DMS79 treated with DMSO at 0.1 percent for 48 hours (cell line): ENCODE data around the gene HOMER3.
"Not testable (repeated sequence)": the region's sequence is repeated elsewhere in the genome, so short reads cannot be mapped to it uniquely, and the experiment has no call there.

Experiments used
- DNase-seq: peaks from one replicate; lab custom pipeline; 2025; lab: John Stamatoyannopoulos, UW

The HOMER3 gene

GRCh38 chr19:18924684-18925213, 16.3 kb downstream of the HOMER3 start:
- DNase-seq = no peak

GRCh38 chr19:18922228-18922985, 18.6 kb downstream of the HOMER3 start:
- no peak for DNase-seq

- no peak for DNase-seq
Observed at GRCh38 chr19:18921593-18921992, 19.4 kb downstream of the HOMER3 start.

GRCh38 chr19:18920400-18920799, 20.6 kb downstream of the HOMER3 start:
- DNase-seq = no peak

- no peak for DNase-seq
Observed at GRCh38 chr19:18919900-18920214, 21.2 kb downstream of the HOMER3 start.

GRCh38 chr19:18919086-18919899, 21.7 kb downstream of the HOMER3 start, which contains the start of the genes COPE and DDX49:
Gene COPE (minus strand): TSS chr19:18919387. CDS start chr19:18919348, 39 bp downstream.
Gene DDX49 (plus strand): TSS chr19:18919715. CDS start chr19:18919742, 27 bp downstream.
- peak; percentile 99 for DNase-seq

- not testable (repeated sequence) for DNase-seq
Observed at GRCh38 chr19:18917593-18917992, 23.4 kb downstream of the HOMER3 start.

- DNase-seq = peak; percentile 3
Observed at GRCh38 chr19:18915639-18916038, 25.4 kb downstream of the HOMER3 start.

GRCh38 chr19:18913466-18913865, 27.6 kb downstream of the HOMER3 start:
- no peak for DNase-seq

GRCh38 chr19:18912933-18913332, 28.1 kb downstream of the HOMER3 start:
- DNase-seq = no peak

- DNase-seq = no peak
Observed at GRCh38 chr19:18910801-18911436, 30.1 kb downstream of the HOMER3 start.

- no peak for DNase-seq
Observed at GRCh38 chr19:18910010-18910409, 31.0 kb downstream of the HOMER3 start.

- DNase-seq = no peak
Observed at GRCh38 chr19:18908917-18909619, 31.9 kb downstream of the HOMER3 start.

GRCh38 chr19:18906605-18907519, 34.2 kb downstream of the HOMER3 start:
- no peak for DNase-seq

GRCh38 chr19:18905513-18906236, 35.3 kb downstream of the HOMER3 start:
- DNase-seq = no peak

- DNase-seq = no peak
Observed at GRCh38 chr19:18905058-18905456, 36.0 kb downstream of the HOMER3 start.

- DNase-seq = no peak
Observed at GRCh38 chr19:18904334-18905057, 36.5 kb downstream of the HOMER3 start.

- no peak for DNase-seq
Observed at GRCh38 chr19:18903156-18904037, 37.6 kb downstream of the HOMER3 start.
